T-helper 9 cell (primary cell): ENCODE data around the gene CXCL17.
A peak's percentile ranks its signal among the peaks of the same experiment; 100 is the strongest.
"Not testable (repeated sequence)": the region's sequence is repeated elsewhere in the genome, so short reads cannot be mapped to it uniquely, and the experiment has no call there.

Source experiments
- DNase-seq: peaks from one replicate; pipeline ENCODE4 v3.0.0-alpha.2; 2020

Gene CXCL17

GRCh38 chr19:42465827-42466280, 23.1 kb upstream of the CXCL17 start:
- no peak for DNase-seq

- no peak for DNase-seq
These were observed 19.1 kb upstream of the CXCL17 start for GRCh38 chr19:42461700-42462324.

- DNase-seq: not testable (repeated sequence)
These were observed 18.5 kb upstream of the CXCL17 start for GRCh38 chr19:42461231-42461630.

- DNase-seq: no peak
These were observed 17.2 kb upstream of the CXCL17 start for GRCh38 chr19:42459926-42460325.

GRCh38 chr19:42455621-42456081, 12.9 kb upstream of the CXCL17 start:
- no peak for DNase-seq

- DNase-seq: no peak
These were observed 12.3 kb upstream of the CXCL17 start for GRCh38 chr19:42455086-42455485.

- DNase-seq: no peak
These were observed 9.8 kb upstream of the CXCL17 start for GRCh38 chr19:42452590-42452989.

GRCh38 chr19:42450314-42450934, 7.7 kb upstream of the CXCL17 start:
- peak; percentile 60 for DNase-seq

GRCh38 chr19:42448306-42448705, 5.6 kb upstream of the CXCL17 start:
- not testable (repeated sequence) for DNase-seq

- no peak for DNase-seq
These were observed 3.2 kb upstream of the CXCL17 start for GRCh38 chr19:42445948-42446347.

GRCh38 chr19:42443944-42444398, 1.2 kb upstream of the CXCL17 start:
- no peak for DNase-seq

- peak; percentile 8 for DNase-seq
These were observed 1.7 kb downstream of the CXCL17 start for GRCh38 chr19:42441049-42441445.

- DNase-seq: peak; percentile 83
These were observed 2.2 kb downstream of the CXCL17 start for GRCh38 chr19:42440357-42441048.

- DNase-seq: no peak
These were observed 6.7 kb downstream of the CXCL17 start for GRCh38 chr19:42436006-42436405.

- no peak for DNase-seq
These were observed 7.4 kb downstream of the CXCL17 start for GRCh38 chr19:42435316-42435715.

GRCh38 chr19:42433503-42434260, 9.1 kb downstream of the CXCL17 start:
- DNase-seq: peak; percentile 65

GRCh38 chr19:42431486-42431885, 11.3 kb downstream of the CXCL17 start:
- DNase-seq: no peak

GRCh38 chr19:42428676-42429075, 14.1 kb downstream of the CXCL17 start:
- DNase-seq: no peak

GRCh38 chr19:42427313-42427712, 15.4 kb downstream of the CXCL17 start, which contains the start of gene LIPE:
LIPE (minus strand) TSS chr19:42427388; CDS start chr19:42427149, 239 bp downstream.
- DNase-seq: no peak

GRCh38 chr19:42426643-42427042, 16.1 kb downstream of the CXCL17 start:
- no peak for DNase-seq

- no peak for DNase-seq
These were observed 18.0 kb downstream of the CXCL17 start for GRCh38 chr19:42424712-42425131.

GRCh38 chr19:42424345-42424707, 18.4 kb downstream of the CXCL17 start:
- DNase-seq: no peak
